NCI-H1092 treated with DMSO at 0.1 percent for 48 hours (cell line): ENCODE results near the gene UPF2.
A peak's percentile ranks its signal among the peaks of the same experiment; 100 is the strongest.
"Not testable (repeated sequence)": the region's sequence is repeated elsewhere in the genome, so short reads cannot be mapped to it uniquely, and the experiment has no call there.

Experiments used
- DNase-seq: peaks from one replicate; lab custom pipeline; 2025; lab: John Stamatoyannopoulos, UW

UPF2 gene

DNA sequence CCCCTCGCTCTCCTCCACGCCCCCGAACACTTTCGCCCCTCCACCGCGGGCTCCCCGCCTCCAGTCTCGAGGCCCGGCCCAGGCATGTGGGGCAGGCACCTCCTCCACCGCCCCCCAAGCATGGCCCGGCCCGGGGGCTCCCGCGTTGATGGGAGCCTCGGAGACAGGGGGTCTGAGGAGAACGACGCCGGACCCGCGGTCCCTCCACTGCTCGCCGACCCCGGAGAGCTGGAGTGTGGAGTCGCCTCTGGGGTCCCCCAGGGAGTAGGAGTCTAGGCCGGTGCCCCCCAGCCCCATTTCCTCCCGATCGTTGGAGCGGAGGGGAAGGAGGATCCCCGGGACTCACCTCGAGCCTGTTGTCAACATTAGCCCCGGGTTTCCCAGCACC lies 206 bp downstream of the UPF2 start:
- DNase-seq: no peak

DNA sequence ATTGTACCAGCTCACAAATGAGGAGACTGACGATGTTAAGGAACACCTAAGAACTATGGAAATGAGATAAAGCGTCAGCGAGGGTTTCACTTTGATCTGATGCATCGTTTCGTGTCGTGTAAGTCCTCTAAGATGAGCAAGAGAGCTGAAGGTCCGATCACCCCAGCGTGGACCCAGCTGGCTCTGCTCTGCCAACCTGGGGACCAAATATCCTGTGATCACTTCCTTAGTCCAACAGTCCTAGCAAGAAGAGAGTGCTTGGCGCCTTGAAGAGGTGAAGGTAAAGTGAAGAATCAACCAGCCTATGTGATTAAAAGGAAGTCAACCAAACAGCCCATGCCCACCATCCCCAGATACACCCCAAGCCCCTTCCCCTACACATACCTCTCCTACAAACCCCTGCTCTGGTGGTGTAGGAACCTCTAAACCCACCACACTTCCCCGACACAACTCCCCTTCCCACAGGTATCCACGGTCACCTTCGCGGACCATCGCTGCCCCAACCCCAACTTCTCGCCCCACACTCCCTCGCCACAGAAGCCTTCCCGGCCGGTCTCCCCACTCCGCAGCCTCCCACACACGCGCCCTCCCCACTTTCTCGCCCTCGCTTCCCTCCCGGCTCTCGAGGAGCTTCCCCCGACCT lies 722 bp downstream of the UPF2 start:
- peak; percentile 22 for DNase-seq

DNA sequence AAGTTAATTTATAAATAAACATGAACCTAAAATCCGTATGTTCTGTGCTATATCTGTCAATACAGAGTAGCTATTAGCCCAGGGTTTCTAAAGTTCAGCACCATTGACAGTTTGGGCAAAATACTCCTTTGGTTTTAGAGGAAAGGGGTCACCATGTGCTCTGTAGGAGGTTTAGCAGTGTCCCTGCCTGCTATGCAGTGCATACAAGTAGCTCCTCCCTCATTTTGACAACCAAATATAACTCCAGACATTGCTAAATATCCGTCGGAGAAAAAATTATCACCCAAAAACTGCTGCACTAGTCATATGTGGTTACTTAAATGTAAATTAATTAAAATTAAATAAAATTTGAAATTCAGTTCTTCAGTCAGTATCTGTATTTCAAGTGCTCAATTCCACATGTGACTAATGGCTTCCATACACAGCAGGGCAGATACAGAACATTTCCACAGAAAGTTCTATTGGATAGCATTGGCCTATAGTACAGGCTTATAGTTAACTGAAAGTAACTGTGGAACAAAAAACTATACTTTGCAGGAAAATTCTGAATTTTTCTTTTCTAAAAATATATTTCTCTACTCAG lies 6.4 kb downstream of the UPF2 start:
- DNase-seq: no peak

DNA sequence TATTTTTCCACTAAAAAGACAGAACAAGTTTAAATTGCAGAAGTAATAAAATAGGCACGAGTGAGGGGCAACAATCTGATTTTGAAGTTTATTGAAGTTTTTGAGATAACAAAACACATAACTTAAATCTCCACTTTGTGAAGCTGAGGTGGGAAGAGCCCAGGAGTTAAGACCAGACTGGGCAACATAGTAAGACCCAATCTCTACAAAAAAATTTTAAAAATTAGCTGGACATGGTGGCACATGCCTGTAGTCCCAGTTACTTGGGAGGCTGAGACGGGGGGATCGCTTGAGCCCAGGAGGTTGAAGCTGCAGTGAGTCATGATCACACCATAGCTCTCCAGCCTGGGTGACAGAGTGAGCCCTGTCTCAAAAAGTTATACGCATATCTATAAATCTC lies 11.2 kb downstream of the UPF2 start:
- DNase-seq: no peak

DNA sequence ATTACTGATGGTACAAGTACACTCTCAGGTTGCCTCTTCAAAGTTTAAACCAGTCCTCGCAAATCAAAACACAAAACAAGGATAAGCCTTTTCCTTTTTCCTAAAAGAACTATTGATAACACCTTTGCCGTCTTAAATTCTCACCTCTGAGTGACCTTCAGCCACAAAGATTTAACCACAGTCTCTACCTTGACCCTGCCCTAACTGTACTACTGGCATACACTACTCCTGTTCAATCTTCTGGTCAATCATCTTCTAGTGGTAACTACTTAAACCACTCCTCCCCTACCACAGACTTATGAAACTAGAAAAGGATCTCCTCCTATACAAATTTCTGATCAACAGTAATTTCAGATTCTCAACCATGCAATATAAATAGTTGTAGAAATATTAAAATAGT lies 15.1 kb downstream of the UPF2 start:
- no peak for DNase-seq

DNA sequence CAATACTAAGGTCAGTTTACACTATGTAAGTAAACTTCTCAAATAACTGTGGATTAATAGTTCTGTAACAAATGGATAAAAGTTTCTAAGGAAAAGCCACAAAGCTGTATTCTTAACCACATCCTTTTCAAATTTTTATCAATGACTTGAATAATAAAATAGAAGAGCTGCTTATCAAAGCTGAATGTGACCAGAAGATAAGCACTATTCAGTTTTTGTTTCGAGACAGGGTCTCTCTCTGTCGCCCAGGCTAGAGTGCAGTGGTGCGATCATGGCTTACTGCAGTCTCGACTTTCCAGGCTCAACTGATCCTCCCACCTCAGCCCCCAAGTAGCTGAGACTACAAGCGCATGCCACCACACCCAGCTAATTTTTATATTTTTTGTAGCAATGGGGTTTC lies 17.0 kb downstream of the UPF2 start:
- DNase-seq: no peak

DNA sequence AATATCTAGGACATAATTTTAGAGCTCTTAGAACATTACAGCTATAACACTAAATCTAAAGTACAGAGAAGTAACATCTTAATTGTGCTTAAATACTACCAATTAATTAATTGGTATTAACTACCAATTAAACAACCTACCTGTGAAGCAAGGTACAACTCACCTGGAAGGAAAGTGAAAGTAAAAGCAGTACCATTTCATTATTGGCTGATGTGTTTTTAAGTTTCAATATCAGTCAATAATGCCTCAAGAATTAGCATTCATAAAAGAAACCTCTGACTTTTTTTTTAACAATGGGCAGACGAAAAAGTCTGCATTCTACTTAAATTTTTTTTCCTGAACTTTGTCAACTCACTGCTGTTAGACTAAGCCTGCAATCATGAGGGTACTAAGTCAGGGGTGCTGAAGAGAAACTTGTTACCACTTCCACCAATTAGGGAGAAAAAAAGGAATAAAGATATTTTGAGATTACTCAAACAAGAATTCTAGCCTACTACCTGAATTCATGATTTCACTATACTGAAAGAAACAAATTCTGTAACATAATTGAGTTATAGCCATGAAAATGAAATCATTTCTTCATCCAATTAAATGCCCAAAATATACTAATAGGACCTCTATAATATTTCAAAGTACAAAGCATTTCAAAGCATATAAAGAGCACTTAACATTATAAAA lies 19.9 kb downstream of the UPF2 start:
- no peak for DNase-seq

DNA sequence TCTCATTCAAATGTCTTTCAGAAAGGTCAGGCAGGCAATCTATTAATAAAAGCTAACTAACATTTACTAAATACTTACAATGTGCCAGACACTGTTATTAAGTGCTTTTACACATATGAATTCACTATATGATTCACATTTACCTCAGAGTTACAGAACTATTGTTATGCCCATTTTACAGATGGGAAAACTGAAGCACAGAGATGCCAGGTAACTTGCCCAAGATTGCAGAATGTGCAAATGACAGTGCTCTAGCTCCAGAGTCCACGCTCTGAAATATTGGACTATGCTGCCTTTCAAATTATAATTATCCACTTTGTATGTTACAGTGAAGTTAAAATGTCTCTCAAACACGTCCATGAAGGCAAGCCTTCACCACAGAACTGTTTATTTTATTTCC lies 22.0 kb downstream of the UPF2 start:
- no peak for DNase-seq

DNA sequence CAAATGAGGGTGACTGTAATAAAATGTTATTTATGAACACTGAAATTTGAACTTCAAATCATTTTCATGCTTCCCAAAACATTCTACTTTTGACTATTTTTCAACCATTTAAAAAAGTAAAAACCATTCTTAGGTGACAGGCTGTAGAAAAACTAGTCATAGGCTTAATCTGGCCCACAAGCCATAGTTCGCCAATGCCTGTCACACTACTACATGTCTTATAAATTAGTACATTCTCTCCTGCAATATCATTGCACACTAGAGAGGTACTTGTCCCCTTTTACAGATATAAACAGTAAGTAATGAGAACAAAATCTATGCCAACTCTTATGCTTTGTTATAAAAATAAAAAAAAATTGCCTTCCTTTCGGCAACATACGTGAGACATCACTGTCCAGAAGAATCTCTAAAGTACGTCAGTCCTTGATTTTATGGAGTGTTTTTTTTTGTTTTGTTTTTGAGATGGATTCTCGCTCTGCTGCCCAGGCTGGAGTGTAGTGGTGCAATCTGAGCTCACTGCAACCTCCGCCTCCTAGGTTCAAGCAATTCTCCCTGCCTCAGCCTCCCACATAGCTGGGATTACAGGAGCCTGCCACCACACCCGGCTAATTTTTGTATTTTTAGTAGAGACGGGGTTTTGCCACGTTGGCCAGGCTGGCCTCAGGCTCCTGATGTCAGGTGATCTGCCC lies 23.2 kb downstream of the UPF2 start:
- no peak for DNase-seq

DNA sequence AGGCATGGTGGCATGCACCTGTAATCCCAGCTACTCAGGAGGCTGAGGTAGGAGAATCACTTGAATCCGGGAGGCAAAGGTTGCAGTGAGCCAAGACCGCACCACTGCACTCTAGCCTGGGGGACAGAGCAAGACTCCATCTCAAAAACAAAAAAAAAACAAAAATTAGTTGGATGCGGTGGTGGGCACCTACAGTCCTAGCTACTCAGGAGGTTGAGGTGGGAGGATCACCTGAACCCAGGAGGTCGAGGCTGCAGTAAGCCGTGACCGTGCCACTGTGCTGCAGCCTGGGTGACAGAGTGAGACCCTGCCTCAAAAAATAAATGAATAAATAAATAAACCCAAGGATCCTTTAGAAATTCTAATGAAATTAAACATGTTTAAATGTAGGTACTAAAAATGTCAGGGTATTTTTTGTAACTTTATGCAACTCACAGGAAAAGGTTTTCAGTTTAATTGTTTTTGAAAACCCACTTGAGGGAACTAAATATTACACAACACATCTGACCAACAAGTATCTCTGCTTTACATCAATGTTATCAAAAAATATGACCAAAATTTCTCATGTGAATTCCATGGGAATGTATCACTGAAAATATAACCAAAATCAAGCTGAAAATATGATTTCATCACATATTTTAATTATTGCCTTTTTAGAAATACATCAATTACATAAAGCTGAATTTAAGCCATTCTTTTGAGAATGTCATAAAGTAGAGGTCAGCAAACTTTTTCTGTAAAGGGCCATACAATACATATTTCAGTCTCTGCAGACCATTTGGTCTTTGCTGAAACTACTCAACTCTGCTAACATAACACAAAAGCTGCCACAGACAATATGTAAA lies 23.9 kb downstream of the UPF2 start:
- no peak for DNase-seq

DNA sequence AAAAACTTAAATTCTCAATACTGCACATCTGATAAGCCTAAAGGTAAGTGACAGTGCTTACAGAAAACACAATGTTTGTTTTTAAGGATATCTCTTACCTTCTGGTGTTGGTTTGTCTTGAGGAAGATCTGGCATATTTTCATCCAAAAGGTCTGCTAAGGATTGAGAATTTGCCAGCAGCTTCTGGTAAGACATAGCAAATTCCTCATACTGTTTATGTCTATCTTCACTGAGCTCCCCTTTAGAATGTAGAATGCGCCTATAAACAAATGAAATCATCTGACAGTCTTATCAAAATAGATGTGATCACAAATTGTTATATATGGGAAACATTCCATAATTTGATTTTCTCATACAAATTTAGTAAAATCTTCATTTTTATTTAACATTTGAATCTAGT lies 28.7 kb downstream of the UPF2 start:
- DNase-seq: no peak

DNA sequence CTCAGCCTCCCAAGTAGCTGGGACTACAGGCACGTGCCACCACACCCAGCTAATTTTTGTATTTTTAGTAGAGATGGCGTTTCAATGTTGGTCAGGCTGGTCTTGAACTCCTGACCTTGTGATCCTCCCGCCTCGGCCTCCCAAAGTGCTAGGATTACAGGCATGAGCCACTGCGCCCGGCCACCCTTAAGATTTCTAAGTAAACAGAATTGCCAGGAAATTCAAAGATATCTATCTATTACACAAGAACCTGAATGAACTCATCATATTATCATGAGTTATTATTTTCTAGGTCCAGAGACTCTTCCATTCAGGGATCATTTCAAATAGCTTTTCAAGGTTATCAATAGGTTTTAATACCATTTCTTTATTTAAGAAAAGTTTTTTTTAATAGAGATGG lies 29.2 kb downstream of the UPF2 start:
- not testable (repeated sequence) for DNase-seq

DNA sequence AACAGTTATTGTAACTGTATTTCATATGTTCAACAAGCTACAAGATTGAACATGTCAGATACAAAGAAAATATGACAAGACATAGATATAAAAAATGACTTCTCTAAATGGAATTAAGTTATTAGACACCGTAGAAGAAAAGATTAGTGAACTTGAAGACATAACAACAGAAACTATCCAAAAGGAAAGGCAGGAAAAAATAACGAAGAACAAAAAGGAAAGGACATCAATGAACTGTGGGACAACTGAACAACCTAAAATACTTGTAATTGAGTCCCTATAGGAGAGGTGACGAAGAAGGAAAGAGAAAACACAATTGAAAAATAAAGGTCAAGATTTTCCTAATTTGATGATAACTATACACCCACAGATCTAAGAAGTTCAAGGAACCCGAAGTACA lies 32.3 kb downstream of the UPF2 start:
- no peak for DNase-seq

DNA sequence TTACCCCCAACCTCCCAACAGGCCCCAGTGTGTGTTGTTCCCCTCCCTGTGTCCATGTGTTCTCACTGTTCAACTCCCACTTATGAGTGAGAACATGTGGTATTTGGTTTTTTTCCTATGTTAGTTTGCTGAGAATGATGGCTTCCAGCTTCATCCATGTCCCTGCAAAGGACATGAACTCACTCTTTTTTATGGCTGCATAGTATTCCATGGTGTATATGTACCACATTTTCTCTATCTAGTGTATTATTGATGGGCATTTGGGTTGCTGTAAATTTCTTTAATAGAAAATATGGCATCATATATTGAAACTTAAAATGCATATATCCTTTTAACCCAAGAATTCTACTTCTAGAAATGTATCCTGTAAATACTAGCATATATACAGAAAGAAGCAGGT lies 33.8 kb downstream of the UPF2 start:
- not testable (repeated sequence) for DNase-seq

DNA sequence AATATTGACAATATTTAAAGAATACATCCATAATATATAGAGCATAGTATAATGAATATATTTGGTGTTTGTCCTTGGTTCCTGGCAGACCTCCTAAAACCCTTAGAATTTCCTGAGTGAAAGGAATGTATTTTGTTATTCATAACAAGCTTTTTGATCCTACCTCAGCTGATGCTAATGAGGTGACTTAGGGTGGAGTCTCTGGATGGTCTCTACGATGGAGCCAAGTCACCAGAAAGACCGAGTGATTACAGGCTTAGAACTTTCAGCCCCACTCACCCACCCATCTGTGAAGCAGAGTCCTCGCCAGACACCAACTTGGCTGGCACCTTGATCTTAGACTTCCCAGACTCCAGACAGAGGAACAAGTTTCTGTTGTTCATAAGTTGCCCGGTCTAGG lies 35.9 kb downstream of the UPF2 start:
- DNase-seq: no peak

DNA sequence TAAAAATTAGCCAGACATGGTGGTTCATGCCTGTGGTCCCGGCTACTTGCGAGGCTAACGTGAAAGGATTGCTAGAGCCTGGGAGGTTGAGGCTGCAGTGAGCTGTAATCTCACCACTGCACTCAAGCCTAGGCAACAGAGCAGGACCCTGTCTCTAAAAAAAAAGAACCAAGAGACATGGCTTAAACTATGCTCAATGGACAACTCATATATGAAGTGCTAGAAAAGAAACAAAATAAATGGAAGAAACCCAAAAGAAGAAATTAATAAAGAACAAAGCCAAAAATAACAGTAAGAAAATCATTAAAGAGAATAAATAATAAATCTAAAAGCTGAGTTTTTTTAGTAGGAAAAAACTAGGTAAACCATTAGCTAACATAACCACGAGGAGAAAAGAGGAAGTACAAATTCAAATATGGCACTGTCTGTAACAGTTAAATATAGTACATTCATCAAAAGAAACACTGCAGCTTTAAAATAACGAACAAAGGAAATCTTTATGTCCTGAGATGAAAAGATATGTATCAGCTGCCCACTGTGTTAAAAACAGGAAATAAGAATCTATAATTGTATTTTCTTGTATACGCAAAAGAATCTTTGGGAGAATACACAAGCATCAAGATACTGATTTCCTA lies 48.7 kb downstream of the UPF2 start:
- no peak for DNase-seq

DNA sequence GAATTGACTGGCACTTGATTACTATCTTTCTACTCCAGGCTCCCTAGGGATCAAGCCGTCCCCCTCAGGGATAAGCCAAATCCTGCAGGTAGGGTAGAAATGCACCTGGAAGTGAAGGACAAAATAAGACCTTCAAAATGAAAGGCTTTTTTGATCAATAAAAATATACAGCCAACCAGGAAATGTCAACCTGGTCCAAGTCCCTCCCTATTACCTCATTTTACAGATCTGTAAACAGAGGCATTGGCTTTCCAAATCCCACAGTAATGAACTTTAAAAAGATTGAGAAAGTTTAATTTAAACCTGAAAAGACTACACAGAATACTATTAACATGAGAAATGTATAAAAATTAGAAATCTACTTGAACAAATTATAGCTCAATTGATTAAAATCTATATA lies 53.7 kb downstream of the UPF2 start:
- DNase-seq: no peak

DNA sequence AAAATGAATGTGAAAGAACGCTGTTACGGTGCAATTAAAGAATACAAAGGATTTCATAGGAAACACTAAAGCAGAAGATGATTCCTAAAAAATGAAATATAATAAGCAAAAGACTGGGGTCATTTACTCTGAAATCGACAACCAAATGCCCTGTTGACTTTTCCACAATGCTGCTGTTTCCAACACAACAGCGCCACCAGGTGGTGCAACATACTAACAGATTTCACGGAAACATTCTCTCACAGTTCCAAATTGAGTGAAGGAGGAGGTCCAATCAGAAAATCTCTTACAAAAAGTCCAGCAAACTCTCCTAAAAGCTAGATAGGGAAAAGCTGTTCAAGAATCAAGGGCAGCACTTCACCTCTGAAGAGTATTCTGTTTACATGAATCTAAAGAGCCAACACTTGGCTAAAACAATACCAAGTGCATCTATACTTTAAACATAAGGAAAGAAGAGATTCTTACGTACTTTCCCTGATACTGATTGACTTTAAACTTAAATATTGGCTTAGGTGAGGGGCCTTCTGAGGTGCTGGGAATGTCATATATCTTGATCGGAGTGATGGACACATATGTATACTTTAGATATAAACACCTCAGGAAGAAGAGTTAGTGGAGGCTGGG lies 55.9 kb downstream of the UPF2 start:
- DNase-seq: peak; percentile 40

DNA sequence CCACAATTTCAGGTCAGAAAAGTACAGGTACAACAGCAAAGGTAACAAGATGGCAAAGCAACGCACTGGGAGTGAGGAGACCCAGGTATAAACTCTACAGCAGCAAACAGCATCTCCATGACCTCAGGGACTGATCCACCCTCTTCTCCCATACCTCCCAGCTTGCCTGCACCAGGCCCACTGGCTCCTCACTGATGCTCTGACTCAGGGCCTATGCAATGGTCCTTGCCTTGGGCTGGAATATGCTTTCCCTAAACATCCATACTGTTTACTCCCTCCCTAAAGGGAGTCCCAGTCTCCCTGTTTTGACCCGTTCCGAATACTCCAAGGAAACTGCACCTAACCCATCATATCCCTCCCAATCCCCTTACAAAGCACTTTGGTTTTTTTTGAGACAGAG lies 60.4 kb downstream of the UPF2 start:
- DNase-seq: no peak

DNA sequence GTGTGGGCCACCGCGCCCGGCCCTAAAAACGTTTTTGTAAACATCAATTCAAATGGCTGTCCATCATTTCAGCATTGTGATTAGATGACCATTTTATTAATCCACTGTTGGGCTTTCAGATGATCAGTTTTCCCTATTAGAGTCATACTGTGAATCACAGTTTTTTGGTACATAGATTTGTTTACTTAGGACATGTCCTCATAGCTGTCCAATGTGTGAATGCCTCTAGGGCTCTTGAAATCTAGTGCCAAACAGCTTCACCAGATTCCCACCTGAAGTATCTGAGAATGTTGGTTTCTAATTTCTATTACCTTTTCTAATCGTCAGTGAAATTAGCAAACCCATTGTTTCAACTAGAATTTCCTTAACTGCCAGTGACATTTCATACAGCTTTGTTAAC lies 66.8 kb downstream of the UPF2 start:
- no peak for DNase-seq

DNA sequence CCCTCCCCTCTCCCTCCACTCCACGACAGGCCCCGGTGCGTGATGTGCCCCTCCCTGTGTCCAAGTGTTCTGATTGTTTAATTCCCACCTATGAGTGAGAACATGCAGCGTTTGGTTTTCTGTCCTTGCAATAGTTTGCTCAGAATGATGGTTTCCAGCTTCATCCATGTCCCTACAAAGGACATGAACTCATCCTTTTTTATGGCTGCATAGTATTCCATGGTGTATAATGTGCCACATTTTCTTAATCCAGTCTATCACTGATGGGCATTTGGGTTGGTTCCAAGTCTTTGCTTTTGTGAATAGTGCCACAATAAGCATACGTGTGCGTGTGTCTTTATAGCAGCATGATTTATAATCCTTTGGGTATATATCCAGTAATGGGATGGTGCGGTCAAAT lies 70.1 kb downstream of the UPF2 start:
- DNase-seq: not testable (repeated sequence)
